ENCODE results near the gene NCOA7.

GRCh38 chr6:125779924-125780539 lies 10.7 kb upstream of the NCOA7 start:
- peak in 1 of 2 donors; percentile 60 for TF ChIP-seq POLR2A (IDR thresholded peaks at IDR 0.05)
- TF ChIP-seq, protein P1, sequence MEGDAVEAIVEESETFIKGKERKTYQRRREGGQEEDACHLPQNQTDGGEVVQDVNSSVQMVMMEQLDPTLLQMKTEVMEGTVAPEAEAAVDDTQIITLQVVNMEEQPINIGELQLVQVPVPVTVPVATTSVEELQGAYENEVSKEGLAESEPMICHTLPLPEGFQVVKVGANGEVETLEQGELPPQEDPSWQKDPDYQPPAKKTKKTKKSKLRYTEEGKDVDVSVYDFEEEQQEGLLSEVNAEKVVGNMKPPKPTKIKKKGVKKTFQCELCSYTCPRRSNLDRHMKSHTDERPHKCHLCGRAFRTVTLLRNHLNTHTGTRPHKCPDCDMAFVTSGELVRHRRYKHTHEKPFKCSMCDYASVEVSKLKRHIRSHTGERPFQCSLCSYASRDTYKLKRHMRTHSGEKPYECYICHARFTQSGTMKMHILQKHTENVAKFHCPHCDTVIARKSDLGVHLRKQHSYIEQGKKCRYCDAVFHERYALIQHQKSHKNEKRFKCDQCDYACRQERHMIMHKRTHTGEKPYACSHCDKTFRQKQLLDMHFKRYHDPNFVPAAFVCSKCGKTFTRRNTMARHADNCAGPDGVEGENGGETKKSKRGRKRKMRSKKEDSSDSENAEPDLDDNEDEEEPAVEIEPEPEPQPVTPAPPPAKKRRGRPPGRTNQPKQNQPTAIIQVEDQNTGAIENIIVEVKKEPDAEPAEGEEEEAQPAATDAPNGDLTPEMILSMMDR (IDR thresholded peaks at IDR 0.05): peak in 4 of 6 experiments; percentile 29 to 58 (median 50)

All from thyroid gland (tissue), 4 donors.